Activated B cell treated with CpG ODN at 0.5 μM for 24 hours (primary cell): ENCODE measurements around the gene ZNF688. TPM values are rescaled to one million over a fixed set of nuclear protein-coding genes. Genes with fewer than 3 reads are reported as not detected.

Experiments used
- ATAC-seq: fragments of 200-7000 bp; cut with Tn5 transposase; one replicate; pipeline ENCODE4 v1.10.0; 2021; ENCODE audit warnings: low read depth, mild to moderate bottlenecking, moderate library complexity
- CTCF ChIA-PET: fragments of 350-600 bp; sonication (Branson Sonifier 250); formaldehyde crosslinking; loops from one replicate; lab custom pipeline; 2021; ENCODE audit warnings: antibody characterized with exemption; lab: Charles Lee
- POLR2A ChIA-PET: fragments of 350-600 bp; sonication (Branson Sonifier 250); formaldehyde crosslinking; loops from one replicate; lab custom pipeline; 2021; ENCODE audit warnings: antibody characterized with exemption; lab: Charles Lee
- DNase-seq: peaks from one replicate; pipeline ENCODE4 v3.0.0; 2022
- H3K27ac Mint-ChIP-seq: one replicate; pipeline ENCODE4 v1.8.0; 2020; ENCODE audit warnings: mixed read lengths
- H3K27me3 Mint-ChIP-seq: one replicate; pipeline ENCODE4 v1.8.0; 2021; ENCODE audit warnings: mixed read lengths
- H3K36me3 Mint-ChIP-seq: one replicate; pipeline ENCODE4 v1.8.0; 2021; ENCODE audit warnings: low read depth, mixed read lengths
- H3K4me1 Mint-ChIP-seq: one replicate; pipeline ENCODE4 v1.8.0; 2021; ENCODE audit warnings: mixed read lengths
- H3K4me3 Mint-ChIP-seq: one replicate; pipeline ENCODE4 v1.8.0; 2020; ENCODE audit warnings: mild to moderate bottlenecking, mixed read lengths
- H3K9me3 Mint-ChIP-seq: one replicate; pipeline ENCODE4 v1.8.0; 2020; ENCODE audit warnings: mixed read lengths
- intact Hi-C: fragments of 100-400 bp; cut with micrococcal nuclease; formaldehyde crosslinking; loops from one replicate; pipeline ENCODE4 v1.15.1; 2024
- total RNA-seq: library from RNA; stranded (reverse); gene quantifications from 2 replicates; pipeline ENCODE4 v1.2.3, GENCODE V29; 2022
- TF ChIP-seq, protein P1 (sequence below): fragments of 200-600 bp; IDR thresholded peaks from one replicate; pipeline ENCODE4 v1.8.0; 2022; ENCODE audit warnings: antibody characterized with exemption, mild to moderate bottlenecking

The ZNF688 gene
- total RNA-seq, 1 donor from 2014 or later: 14.7 TPM

DNA sequence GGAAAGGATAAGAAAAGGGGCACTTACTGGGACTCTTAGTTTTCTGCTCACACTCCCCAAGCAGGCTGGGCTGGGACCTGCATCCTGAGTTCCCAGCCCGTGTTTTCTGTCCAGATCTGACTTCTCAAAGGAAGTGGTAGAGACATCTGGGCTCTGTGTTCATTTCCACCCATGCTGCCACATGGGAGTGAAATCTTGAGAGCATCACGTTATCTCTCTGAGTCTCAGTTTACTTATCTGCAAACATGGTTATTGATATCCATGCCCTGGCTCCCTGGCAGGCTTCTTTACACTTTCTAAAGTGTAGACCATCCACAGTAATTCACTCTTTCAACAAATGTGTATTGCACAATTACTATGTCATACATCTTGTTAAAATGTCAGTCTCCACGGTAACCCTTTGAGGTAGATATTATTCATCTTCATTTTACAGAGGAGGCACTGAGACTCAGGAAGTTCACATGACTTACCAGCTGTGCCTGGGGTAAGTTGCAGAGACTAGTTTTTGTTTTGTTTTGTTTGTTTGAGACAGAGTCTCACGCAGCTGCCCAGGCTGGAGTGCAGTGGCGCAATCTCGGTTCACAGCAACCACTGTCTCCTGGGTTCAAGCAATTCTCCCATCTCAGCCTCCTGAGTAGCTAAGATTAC lies 3.4 kb downstream of the ZNF688 start:
- DNase-seq (no peak), ATAC-seq (peak; percentile 8)
- Mint-ChIP-seq H3K4me1 (peaks cover 39% of the 10 kb centered on the region), H3K27ac (peak overlapping the region; percentile 92), H3K4me3 (peak overlapping the region; percentile 75), H3K9me3 (no peaks in the 10 kb centered on the region), H3K27me3 (no peaks in the 10 kb centered on the region), H3K36me3 (no peaks in the 10 kb centered on the region)
- TF ChIP-seq, protein P1, sequence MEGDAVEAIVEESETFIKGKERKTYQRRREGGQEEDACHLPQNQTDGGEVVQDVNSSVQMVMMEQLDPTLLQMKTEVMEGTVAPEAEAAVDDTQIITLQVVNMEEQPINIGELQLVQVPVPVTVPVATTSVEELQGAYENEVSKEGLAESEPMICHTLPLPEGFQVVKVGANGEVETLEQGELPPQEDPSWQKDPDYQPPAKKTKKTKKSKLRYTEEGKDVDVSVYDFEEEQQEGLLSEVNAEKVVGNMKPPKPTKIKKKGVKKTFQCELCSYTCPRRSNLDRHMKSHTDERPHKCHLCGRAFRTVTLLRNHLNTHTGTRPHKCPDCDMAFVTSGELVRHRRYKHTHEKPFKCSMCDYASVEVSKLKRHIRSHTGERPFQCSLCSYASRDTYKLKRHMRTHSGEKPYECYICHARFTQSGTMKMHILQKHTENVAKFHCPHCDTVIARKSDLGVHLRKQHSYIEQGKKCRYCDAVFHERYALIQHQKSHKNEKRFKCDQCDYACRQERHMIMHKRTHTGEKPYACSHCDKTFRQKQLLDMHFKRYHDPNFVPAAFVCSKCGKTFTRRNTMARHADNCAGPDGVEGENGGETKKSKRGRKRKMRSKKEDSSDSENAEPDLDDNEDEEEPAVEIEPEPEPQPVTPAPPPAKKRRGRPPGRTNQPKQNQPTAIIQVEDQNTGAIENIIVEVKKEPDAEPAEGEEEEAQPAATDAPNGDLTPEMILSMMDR: no peak
- ChIA-PET POLR2A (interaction anchor here (0.6 to 2.2 kb wide), 12 partner anchors 10 to 1457 kb away, joined by 3 to 37 read pairs (median 5); partner anchors contain the start of genes DCTPP1, ZNF747, ZNF764 and ZNF785), CTCF (interaction anchor here (0.6 to 1.2 kb wide), 2 partner anchors 30 to 61 kb away, joined by 3 to 5 read pairs; no protein-coding TSS in a partner anchor)
- intact Hi-C loops: no loop called here

DNA sequence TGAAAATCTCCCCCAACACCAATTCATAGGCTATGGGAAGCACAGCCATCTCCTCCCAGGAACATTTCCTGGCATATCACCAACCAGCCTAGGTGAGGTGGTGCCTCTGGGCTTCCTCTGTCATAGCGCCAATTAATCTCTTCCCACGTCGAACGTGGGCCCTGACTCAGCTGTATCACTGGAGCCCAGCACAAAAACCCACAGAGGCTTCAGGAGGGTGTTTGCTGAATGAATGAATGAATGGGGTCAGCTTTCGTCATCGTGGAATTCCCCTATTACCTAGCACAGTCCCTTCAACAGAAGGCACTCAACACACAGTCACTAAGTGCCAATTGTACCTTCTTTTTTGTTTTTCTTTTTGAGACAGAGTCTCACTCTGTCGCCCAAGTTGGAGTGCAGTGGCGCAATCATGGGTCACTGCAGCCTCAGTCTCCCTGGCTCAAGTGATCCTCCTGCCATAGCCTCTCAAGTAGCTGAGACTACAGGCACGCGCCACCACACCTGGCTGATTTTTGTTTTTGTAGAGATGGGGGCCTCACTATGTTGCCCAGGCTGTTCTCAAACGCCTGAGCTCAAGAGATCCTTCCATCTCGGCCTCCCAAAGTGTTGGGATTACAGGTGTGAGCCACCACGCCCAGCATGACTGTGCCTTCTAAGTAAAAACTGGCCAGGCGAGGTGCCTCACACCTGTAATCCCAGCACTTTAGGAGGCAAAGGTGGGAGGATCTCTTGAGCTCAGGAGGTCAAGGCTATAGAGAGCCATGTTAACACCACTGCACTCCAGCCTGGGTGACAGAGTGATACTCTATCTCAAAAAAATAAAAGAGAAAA lies 4.1 kb downstream of the ZNF688 start:
- no peak for ATAC-seq
- intact Hi-C loops: no loop called here
- POLR2A ChIA-PET: interaction anchor here (1.9 to 2.2 kb wide), 3 partner anchors 9 to 33 kb away, joined by 7 to 37 read pairs (median 22); partner anchors contain the start of genes ZNF747, ZNF764 and ZNF785
- Mint-ChIP-seq H3K4me1 (peaks cover 39% of the 10 kb centered on the region), H3K27me3 (no peaks in the 10 kb centered on the region), H3K36me3 (no peaks in the 10 kb centered on the region), H3K27ac (peak overlapping the region; percentile 92), H3K9me3 (no peaks in the 10 kb centered on the region), H3K4me3 (peak overlapping the region; percentile 75)
- CTCF ChIA-PET: interaction anchor here (1.1 to 1.2 kb wide), 2 partner anchors 31 to 32 kb away, joined by 3 to 5 read pairs; no protein-coding TSS in a partner anchor
- DNase-seq: no peak
- TF ChIP-seq, protein P1: no peak

DNA sequence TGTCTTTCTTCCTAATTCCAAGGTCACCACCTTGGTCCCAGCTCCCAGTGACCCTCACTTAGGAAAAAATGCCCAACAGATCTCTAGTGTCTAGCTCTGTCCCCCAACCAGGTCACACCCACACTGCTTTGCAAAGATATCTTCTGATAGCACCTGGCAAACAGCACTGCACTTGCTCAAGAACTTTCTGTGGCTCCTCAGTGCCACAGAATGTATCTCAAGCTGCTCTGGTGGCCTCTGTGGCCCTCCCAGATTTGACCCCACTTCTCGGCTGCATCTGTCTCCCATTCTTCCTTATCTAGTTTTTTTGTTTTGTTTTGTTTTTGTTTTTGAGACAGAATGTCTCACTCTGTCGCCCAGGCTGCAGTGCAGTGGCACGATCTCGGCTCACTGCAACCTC lies 5.0 kb downstream of the ZNF688 start:
- CTCF ChIA-PET: interaction anchor here (1.1 kb wide), 1 partner anchor 31 kb away, joined by 3 read pairs; no protein-coding TSS in a partner anchor
- H3K4me3 Mint-ChIP-seq: no peak overlapping the region

DNA sequence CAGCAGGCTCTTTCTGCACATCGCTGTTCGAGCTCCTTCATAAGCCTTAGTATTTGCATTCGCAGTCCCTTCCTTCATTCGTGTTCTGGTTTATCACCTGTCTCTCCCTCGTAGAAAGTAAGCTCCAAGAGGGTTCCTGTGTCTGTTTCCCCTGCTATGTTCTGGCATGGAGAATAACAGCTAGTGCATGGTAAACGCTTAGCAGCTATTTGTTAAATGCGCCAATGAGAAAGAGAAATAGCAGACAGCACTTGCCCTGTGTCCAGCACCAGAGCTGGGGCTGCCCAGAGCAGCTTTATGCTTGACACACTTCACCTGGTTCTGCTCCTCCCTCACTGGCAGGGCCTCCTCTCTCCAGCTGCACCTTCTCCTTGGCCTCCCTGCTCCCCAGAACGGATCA lies 5.5 kb downstream of the ZNF688 start:
- Mint-ChIP-seq H3K27ac (no peak overlapping the region), H3K27me3 (no peaks in the 10 kb centered on the region), H3K36me3 (peaks cover 2% of the 10 kb centered on the region), H3K4me1 (peaks cover 35% of the 10 kb centered on the region), H3K4me3 (no peak overlapping the region), H3K9me3 (no peaks in the 10 kb centered on the region)
- ChIA-PET CTCF (no interaction called here), POLR2A (interaction anchor here (0.7 to 1.5 kb wide), 3 partner anchors 13 to 148 kb away, joined by 3 to 4 read pairs (median 4); partner anchors contain the start of gene ZNF689)
- DNase-seq (no peak), ATAC-seq (no peak)
- intact Hi-C loops: no loop called here
- TF ChIP-seq, protein P1: no peak

More for the DNA sequence above, 5.0 kb downstream of the ZNF688 start:
- Mint-ChIP-seq H3K4me1 (peaks cover 33% of the 10 kb centered on the region), H3K36me3 (peaks cover under 1% of the 10 kb centered on the region), H3K27me3 (no peaks in the 10 kb centered on the region), H3K9me3 (no peaks in the 10 kb centered on the region), H3K27ac (peak overlapping the region; percentile 59)
- intact Hi-C loops: no loop called here
- TF ChIP-seq, protein P1: no peak
- ATAC-seq: no peak
- DNase-seq: no peak
- POLR2A ChIA-PET: interaction anchor here (0.5 to 2.2 kb wide), 5 partner anchors 8 to 149 kb away, joined by 3 to 37 read pairs (median 5); partner anchors contain the start of genes ZNF689 and ZNF764
